Endothelial cell of umbilical vein (primary cell): Measurements from ENCODE around the gene ACTR10. TPM values are rescaled to one million over a fixed set of nuclear protein-coding genes. Genes with fewer than 3 reads are reported as not detected.

Experiments
- BruUV-seq: library from RNA; stranded (reverse); fragments of 400-500 nt; replicated peaks from 2 replicates; lab custom pipeline; 2021; lab: Mats Ljungman, UMichigan
- CTCF ChIA-PET: fragments of 300-600, 350-600 bp; sonication (Branson Sonifier 250); formaldehyde crosslinking; loops from one replicate; lab custom pipeline; 2021; ENCODE audit warnings: antibody characterized with exemption, inconsistent platforms; lab: Charles Lee
- POLR2A ChIA-PET: fragments of 300-600, 350-600 bp; sonication (Branson Sonifier 250); formaldehyde crosslinking; loops from one replicate; lab custom pipeline; 2021; ENCODE audit warnings: antibody characterized with exemption, inconsistent platforms; lab: Charles Lee
- DNase-seq: peaks from one replicate; pipeline ENCODE4 v3.0.0-alpha.2; 2011; ENCODE audit warnings: low read depth, low spot score
- FAIRE-seq: peaks from 2 replicates; lab custom pipeline; 2011; peaks lifted over from hg19 to GRCh38; lab: Jason Lieb, UNC
- H2AFZ ChIP-seq: 2 replicates; pipeline ENCODE4 v1.6.0; 2012; ENCODE audit warnings: low read depth, low read length, control low read depth, inconsistent platforms
- H3K27ac ChIP-seq: 2 replicates; pipeline ENCODE4 v1.5.1; 2011; ENCODE audit warnings: low read depth, mild to moderate bottlenecking, control low read depth, low read length, moderate library complexity; ENCODE audit not compliant: insufficient read depth
- H3K27me3 ChIP-seq, 2 experiments: 2 replicates each; pipeline versions ENCODE4 v1.6.0 to v1.6.1; 2011; ENCODE audit warnings: low read length in 2 of 2, mixed read lengths in 1 of 2; ENCODE audit not compliant: control insufficient read depth in 2 of 2, insufficient read depth in 2 of 2
- H3K36me3 ChIP-seq, 2 experiments: 2 replicates in 1 of 2; 3 replicates in 1 of 2; pipeline ENCODE4 v1.5.1; 2011; ENCODE audit warnings: low read length in 2 of 2, mild to moderate bottlenecking in 1 of 2, moderate library complexity in 1 of 2; ENCODE audit not compliant: control insufficient read depth in 2 of 2, insufficient read depth in 2 of 2; ENCODE audit errors: extremely low read depth in 1 of 2
- H3K4me1 ChIP-seq: 3 replicates; pipeline ENCODE4 v1.5.1; 2011; ENCODE audit warnings: mild to moderate bottlenecking, low read length; ENCODE audit not compliant: control insufficient read depth, insufficient read depth; ENCODE audit errors: extremely low read depth
- H3K4me2 ChIP-seq: 2 replicates; pipeline ENCODE4 v1.6.1; 2011; ENCODE audit warnings: low read length, control low read depth, mixed read lengths; ENCODE audit not compliant: insufficient read depth
- H3K4me3 ChIP-seq, 3 experiments: fragments of 200-600 bp in 1 of 3; sonication (generic), shearing (Covaris generic) in 1 of 3; replicated peaks in 1 of 3; 2 replicates each; pipeline ENCODE4 v1.5.1; 2011 to 2016; ENCODE audit warnings: control low read depth in 3 of 3, low read length in 3 of 3, mild to moderate bottlenecking in 2 of 3, inconsistent platforms in 1 of 3, low read depth in 1 of 3, moderate library complexity in 1 of 3; ENCODE audit not compliant: insufficient read depth in 1 of 3
- H3K79me2 ChIP-seq: 2 replicates; pipeline ENCODE4 v1.6.0; 2012; ENCODE audit warnings: low read length, inconsistent platforms; ENCODE audit not compliant: control insufficient read depth, insufficient read depth
- H3K9ac ChIP-seq: replicated peaks from 2 replicates; pipeline ENCODE3; 2011; ENCODE audit warnings: low read length, control low read depth; ENCODE audit not compliant: insufficient read depth; ENCODE audit errors: extremely low read depth
- H3K9me1 ChIP-seq: replicated peaks from 3 replicates; pipeline ENCODE4 v1.6.0; 2011; ENCODE audit warnings: mild to moderate bottlenecking, low read length; ENCODE audit not compliant: control insufficient read depth, insufficient read depth; ENCODE audit errors: extremely low read depth
- H3K9me3 ChIP-seq: replicated peaks from 2 replicates; pipeline ENCODE4 v1.5.1; 2012; ENCODE audit warnings: low read length, inconsistent platforms; ENCODE audit not compliant: control insufficient read depth, insufficient read depth
- H4K20me1 ChIP-seq: replicated peaks from 2 replicates; pipeline ENCODE3; 2011; ENCODE audit warnings: mild to moderate bottlenecking, low read length; ENCODE audit not compliant: control insufficient read depth, insufficient read depth; ENCODE audit errors: extremely low read depth
- GATA2 ChIP-seq: IDR thresholded peaks from 2 replicates; pipeline ENCODE4 v1.7.0; 2011; ENCODE audit warnings: low read depth, mild to moderate bottlenecking, moderate library complexity, mixed read lengths, low read length; ENCODE audit not compliant: insufficient read length, insufficient read depth
- MYC ChIP-seq: IDR thresholded peaks from one replicate; pipeline ENCODE4 v1.6.1; 2011; ENCODE audit warnings: mild to moderate bottlenecking, low read depth, low read length
- POLR2A ChIP-seq: IDR thresholded peaks from 2 replicates; pipeline ENCODE4 v1.6.1; 2012; ENCODE audit warnings: low read depth, mild to moderate bottlenecking, control low read depth, low read length
- POLR2AphosphoS5 ChIP-seq: IDR thresholded peaks from 2 replicates; pipeline ENCODE4 v1.6.1; 2012; ENCODE audit warnings: low read depth, mild to moderate bottlenecking, control low read depth, low read length, moderate library complexity; ENCODE audit not compliant: insufficient read depth
- dilution Hi-C: fragments of 300-500 bp; cut with MboI; formaldehyde crosslinking; loops from one replicate; pipeline ENCODE4 v1.15.0; 2019; ENCODE audit warnings: low sequenced_read_pairs; ENCODE audit not compliant: extremely low pct_ligation_motif_present
- intact Hi-C: fragments of 100-400 bp; cut with micrococcal nuclease; formaldehyde crosslinking; loops from one replicate; pipeline ENCODE4 v1.10.0; 2022
- polyA plus RNA-seq, 4 experiments: library from polyadenylated mRNA; depleted of rRNA in 3 of 4; stranded (reverse) in 3 of 4; unstranded in 1 of 4; fragments of >200 nt; gene quantifications; 2 replicates each; pipeline versions ENCODE4 v1.2.1 to v1.2.3, GENCODE V29; 2011 to 2012; ENCODE audit warnings: missing spikeins in 1 of 4
- total RNA-seq: library from RNA; stranded (reverse); gene quantifications from 2 replicates; pipeline ENCODE4 v1.2.3, GENCODE V29; 2021
- TF ChIP-seq, protein P1 (sequence below), 2 donors: IDR thresholded peaks; 1 replicate in 1 of 2; 2 replicates in 1 of 2; pipeline ENCODE4 v1.5.1; 2011; ENCODE audit warnings: low read length in 2 of 2, mild to moderate bottlenecking in 2 of 2, moderate library complexity in 2 of 2, control low read depth in 1 of 2, inconsistent platforms in 1 of 2, low read depth in 1 of 2; ENCODE audit not compliant: insufficient read depth in 1 of 2; ENCODE audit errors: extremely low read depth in 1 of 2

Gene ACTR10
- total and polyA plus RNA-seq, 2 donors (not counting 3 experiments of a cell fraction or from before 2014, with no cell fraction given) = 28.6 to 67.3 TPM

DNA sequence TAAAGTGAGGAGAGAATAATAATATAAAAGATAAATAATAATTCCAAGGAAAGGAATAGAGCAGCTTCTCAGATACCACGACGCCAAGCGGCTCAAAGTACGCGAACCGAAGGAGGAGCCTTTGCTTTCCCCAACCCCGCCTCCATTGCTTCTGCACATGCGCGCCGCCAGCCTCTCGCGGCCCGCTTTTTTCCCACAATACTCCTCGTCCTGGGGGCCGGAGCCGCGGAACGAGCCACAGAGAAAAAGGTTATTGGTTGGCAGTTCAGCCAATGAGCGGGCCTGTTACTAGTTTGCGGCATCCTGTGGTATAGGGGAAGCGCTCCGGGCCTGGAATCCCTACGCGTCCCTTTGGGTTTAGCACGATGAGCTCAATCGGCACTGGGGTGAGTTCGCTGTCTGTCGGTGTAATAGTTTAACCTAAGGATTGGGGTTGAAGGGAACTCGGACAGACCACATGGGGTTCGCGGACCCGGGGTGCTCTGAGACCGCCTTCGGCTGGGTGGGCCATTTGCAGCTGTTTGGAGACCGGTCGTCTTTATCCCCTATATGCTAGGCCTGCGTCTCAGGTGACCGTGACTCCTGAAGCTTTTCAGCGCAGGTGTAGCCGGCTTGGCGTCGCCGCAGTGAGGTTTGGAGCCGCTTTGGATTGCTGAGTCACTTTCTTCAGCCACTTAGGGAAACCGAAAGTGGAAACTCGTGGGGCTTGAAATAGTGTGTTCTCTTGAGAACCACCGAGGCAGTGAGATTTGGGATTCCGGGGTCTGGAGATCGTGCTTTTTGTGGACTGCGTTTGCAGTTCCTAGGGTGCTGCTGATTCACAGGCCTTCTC lies 44.8 kb downstream of the ACTR10 start, which contains the start of gene PSMA3:
PSMA3 (plus strand) TSS at position 288 of the 832 bp plus-strand sequence; CDS start at position 366, 78 bp downstream.
- TSS peak; percentile 69 for BruUV-seq
- Histone ChIP-seq H3K9me1 (no peaks in the 10 kb centered on the region), H3K27ac (peak within 1 kb of the TSS; percentile 93), H2AFZ (peak within 1 kb of the TSS; percentile 73), H3K79me2 (peaks cover 51% of the 10 kb centered on the region), H3K4me2 (peak within 1 kb of the TSS; percentile 92), H4K20me1 (no peaks in the 10 kb centered on the region), H3K27me3 (no peaks in the 10 kb centered on the region), H3K9me3 (no peaks in the 10 kb centered on the region), H3K9ac (peak within 1 kb of the TSS; percentile 97), H3K4me3 (peak within 1 kb of the TSS; percentile 77 to 98 (median 85)), H3K36me3 (peaks cover 4 to 5% of the 10 kb centered on the region in 2 experiments), H3K4me1 (peaks cover 22% of the 10 kb centered on the region)
- FAIRE-seq (peak; percentile 92), DNase-seq (peak; percentile 98)
- dilution Hi-C loops = no loop called here
- ChIA-PET POLR2A (interaction anchor here (0.5 to 1.2 kb wide), 6 partner anchors 10 to 1919 kb away, joined by 3 to 9 read pairs (median 4); partner anchors contain the start of genes ACTR10, ARID4A, KIAA0586 and TIMM9), CTCF (interaction anchor here (1.3 to 1.4 kb wide), 3 partner anchors 9 to 137 kb away, joined by 3 read pairs; no protein-coding TSS in a partner anchor)
- peak; percentile 95 for TF ChIP-seq POLR2A
- no peak for TF ChIP-seq POLR2AphosphoS5
- intact Hi-C loops = loop anchor here (1.0 to 5.0 kb wide), 5 partner anchors 44 to 977 kb away; partner anchors contain the start of genes ACTR10, AP5M1, ARID4A and EXOC5

DNA sequence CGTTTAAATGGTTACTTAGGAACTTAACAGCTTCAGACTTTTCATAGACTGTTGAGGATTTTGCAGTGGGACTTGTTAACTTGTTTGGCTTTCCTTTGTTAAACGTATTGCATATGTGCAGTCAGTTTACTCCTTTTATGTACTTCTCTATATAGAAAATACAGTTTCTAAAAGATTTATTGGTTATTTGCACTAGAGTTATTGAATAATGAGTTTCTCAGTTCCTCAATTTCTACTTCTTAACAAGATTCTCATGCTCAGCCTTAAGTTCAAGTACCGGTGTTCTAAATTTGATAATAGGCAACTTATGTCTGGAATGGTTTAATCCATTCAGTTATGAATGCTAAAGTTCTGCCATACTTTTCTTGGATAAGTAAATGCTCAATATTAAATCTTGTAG lies 45.6 kb downstream of the ACTR10 start:
- H4K20me1 ChIP-seq = no peaks in the 10 kb centered on the region
- no peak for FAIRE-seq
- ChIA-PET POLR2A (interaction anchor here (1.2 kb wide), 1 partner anchor 53 kb away, joined by 9 read pairs; the partner anchor contains the start of gene ARID4A), CTCF (interaction anchor here (1.0 to 1.4 kb wide), 4 partner anchors 9 to 138 kb away, joined by 3 to 4 read pairs (median 3); partner anchors contain the start of gene ARID4A)
- H3K9me1 ChIP-seq = no peaks in the 10 kb centered on the region
- no peak overlapping the region for H2AFZ ChIP-seq
- no peak for DNase-seq
- dilution Hi-C loops = no loop called here
- H3K27me3 ChIP-seq = no peaks in the 10 kb centered on the region
- H3K9ac ChIP-seq = peak overlapping the region; percentile 97
- TF ChIP-seq, protein P1, sequence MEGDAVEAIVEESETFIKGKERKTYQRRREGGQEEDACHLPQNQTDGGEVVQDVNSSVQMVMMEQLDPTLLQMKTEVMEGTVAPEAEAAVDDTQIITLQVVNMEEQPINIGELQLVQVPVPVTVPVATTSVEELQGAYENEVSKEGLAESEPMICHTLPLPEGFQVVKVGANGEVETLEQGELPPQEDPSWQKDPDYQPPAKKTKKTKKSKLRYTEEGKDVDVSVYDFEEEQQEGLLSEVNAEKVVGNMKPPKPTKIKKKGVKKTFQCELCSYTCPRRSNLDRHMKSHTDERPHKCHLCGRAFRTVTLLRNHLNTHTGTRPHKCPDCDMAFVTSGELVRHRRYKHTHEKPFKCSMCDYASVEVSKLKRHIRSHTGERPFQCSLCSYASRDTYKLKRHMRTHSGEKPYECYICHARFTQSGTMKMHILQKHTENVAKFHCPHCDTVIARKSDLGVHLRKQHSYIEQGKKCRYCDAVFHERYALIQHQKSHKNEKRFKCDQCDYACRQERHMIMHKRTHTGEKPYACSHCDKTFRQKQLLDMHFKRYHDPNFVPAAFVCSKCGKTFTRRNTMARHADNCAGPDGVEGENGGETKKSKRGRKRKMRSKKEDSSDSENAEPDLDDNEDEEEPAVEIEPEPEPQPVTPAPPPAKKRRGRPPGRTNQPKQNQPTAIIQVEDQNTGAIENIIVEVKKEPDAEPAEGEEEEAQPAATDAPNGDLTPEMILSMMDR (IDR thresholded peaks at IDR 0.05; ENCODE audit: extremely low read depth in 1 of 2, insufficient read depth in 1 of 2, low read depth in 1 of 2, low read length in 2 of 2) = no peak
- TF ChIP-seq POLR2A = no peak
- TF ChIP-seq MYC = no peak
- TF ChIP-seq GATA2 = no peak
- no TSS peak for BruUV-seq
- H3K27ac ChIP-seq = peak overlapping the region; percentile 93
- H3K4me3 ChIP-seq = peak overlapping the region; percentile 77 to 98 (median 85)
- H3K4me2 ChIP-seq = peak overlapping the region; percentile 91
- H3K36me3 ChIP-seq = peaks cover 4 to 5% of the 10 kb centered on the region in 2 experiments
- no peaks in the 10 kb centered on the region for H3K9me3 ChIP-seq
- peaks cover 59% of the 10 kb centered on the region for H3K79me2 ChIP-seq
- intact Hi-C loops = loop anchor here (2.0 kb wide), 1 partner anchor 181 kb away; the partner anchor contains the start of genes KIAA0586 and TIMM9
- peaks cover 22% of the 10 kb centered on the region for H3K4me1 ChIP-seq
